Thyroid gland (tissue), 4 donors: ENCODE results near the gene SLC35E3.

Experiments
- CTCF ChIP-seq, 6 experiments: fragments of 200-600 bp in 3 of 6; fragments of 450-650 bp in 3 of 6; sonication (generic) in 3 of 6; IDR thresholded peaks; one replicate each; pipeline ENCODE4 v1.5.1; 2016 to 2019; ENCODE audit warnings: antibody characterized with exemption in 6 of 6, mild to moderate bottlenecking in 2 of 6, inconsistent platforms in 1 of 6, moderate library complexity in 1 of 6
- POLR2A ChIP-seq, 2 donors: fragments of 450-650 bp; IDR thresholded peaks; one replicate each; pipeline ENCODE4 v1.6.1; 2017; ENCODE audit warnings: antibody characterized with exemption in 2 of 2, mild to moderate bottlenecking in 2 of 2, moderate library complexity in 1 of 2

- TF ChIP-seq CTCF (IDR thresholded peaks at IDR 0.05): no peak
- no peak for TF ChIP-seq POLR2A (IDR thresholded peaks at IDR 0.05)
Measured at GRCh38 chr12:68815232-68815927, 69.4 kb downstream of the SLC35E3 start.
